HepG2 (cell line): ENCODE measurements around the gene GSK3A. TPM values are rescaled to one million over a fixed set of nuclear protein-coding genes. Genes with fewer than 3 reads are reported as not detected.

Experiments used
- ARNTL ChIP-seq: sonication (generic); formaldehyde crosslinking; IDR thresholded peaks from 2 replicates; pipeline ENCODE4 v1.4.0; 2020; ENCODE audit warnings: mild to moderate bottlenecking, missing genetic modification reagents
- CBX1 ChIP-seq: IDR thresholded peaks from one replicate; pipeline ENCODE4 v1.6.1; 2016; ENCODE audit warnings: antibody characterized with exemption, low read depth
- EP300 ChIP-seq, 3 experiments: sonication (generic) in 1 of 3; formaldehyde crosslinking in 1 of 3; IDR thresholded peaks; 2 replicates each; pipeline versions ENCODE4 v1.5.1 to v1.6.1; 2011 to 2020; ENCODE audit warnings: low read depth in 2 of 3, low read length in 2 of 3, borderline replicate concordance in 1 of 3, improper control_type of control experiment in 1 of 3, mild to moderate bottlenecking in 1 of 3, missing genetic modification reagents in 1 of 3, moderate library complexity in 1 of 3
- FOSL2 ChIP-seq: sonication (generic); formaldehyde crosslinking; IDR thresholded peaks from 2 replicates; pipeline ENCODE4 v1.4.0; 2020; ENCODE audit warnings: missing genetic modification reagents
- FOXJ3 ChIP-seq: sonication (generic); formaldehyde crosslinking; IDR thresholded peaks from 2 replicates; pipeline ENCODE4 v1.4.0; 2020; ENCODE audit warnings: missing genetic modification reagents, mild to moderate bottlenecking, borderline replicate concordance
- HNF4A ChIP-seq: sonication (generic); formaldehyde crosslinking; IDR thresholded peaks from 2 replicates; pipeline ENCODE4 v1.4.0; 2020; ENCODE audit warnings: missing genetic modification reagents
- MIER2 ChIP-seq: IDR thresholded peaks from 2 replicates; pipeline ENCODE4 v1.6.1; 2016; ENCODE audit warnings: missing biosample characterization, missing genetic modification reagents
- MTF2 ChIP-seq: sonication (generic); formaldehyde crosslinking; IDR thresholded peaks from 2 replicates; pipeline ENCODE4 v1.5.0; 2020; ENCODE audit warnings: missing genetic modification reagents, borderline replicate concordance
- NBN ChIP-seq: fragments of 450-650 bp; conservative IDR thresholded peaks from 2 replicates; pipeline ENCODE4 v1.6.1; 2017
- NFYC ChIP-seq: IDR thresholded peaks from 2 replicates; pipeline ENCODE4 v1.6.1; 2016; ENCODE audit warnings: missing genetic modification reagents, missing compliant biosample characterization
- POGZ ChIP-seq: sonication (generic); formaldehyde crosslinking; IDR thresholded peaks from 2 replicates; pipeline ENCODE4 v1.4.0; 2020; ENCODE audit warnings: mild to moderate bottlenecking, missing genetic modification reagents
- TOPORS ChIP-seq: sonication (generic); formaldehyde crosslinking; IDR thresholded peaks from 2 replicates; pipeline ENCODE4 v1.8.0; 2023; ENCODE audit warnings: mild to moderate bottlenecking, missing genetic modification reagents
- ZFX ChIP-seq: sonication (generic); formaldehyde crosslinking; IDR thresholded peaks from 2 replicates; pipeline ENCODE4 v1.4.0; 2020; ENCODE audit warnings: mild to moderate bottlenecking, low read depth, missing genetic modification reagents, moderate library complexity
- ZNF225 ChIP-seq: sonication (generic); formaldehyde crosslinking; IDR thresholded peaks from 2 replicates; pipeline ENCODE4 v1.4.0; 2020; ENCODE audit warnings: mild to moderate bottlenecking, missing genetic modification reagents
- ZNF230 ChIP-seq: sonication (generic); formaldehyde crosslinking; IDR thresholded peaks from 2 replicates; pipeline ENCODE4 v1.4.0; 2020; ENCODE audit warnings: mild to moderate bottlenecking, missing genetic modification reagents
- ZNF317 ChIP-seq: sonication (generic); formaldehyde crosslinking; IDR thresholded peaks from 2 replicates; pipeline ENCODE4 v1.5.0; 2020; ENCODE audit warnings: mild to moderate bottlenecking, missing genetic modification reagents
- ZNF761 ChIP-seq: sonication (generic); formaldehyde crosslinking; conservative IDR thresholded peaks from 2 replicates; pipeline ENCODE4 v1.4.0; 2020; ENCODE audit warnings: mild to moderate bottlenecking, missing genetic modification reagents
- ZNF782 ChIP-seq: sonication (generic); formaldehyde crosslinking; IDR thresholded peaks from 2 replicates; pipeline ENCODE4 v1.4.0; 2020; ENCODE audit warnings: missing genetic modification reagents, mild to moderate bottlenecking, borderline replicate concordance
- polyA plus RNA-seq, 8 experiments: library from polyadenylated mRNA; depleted of rRNA in 3 of 8; stranded (reverse) in 7 of 8; unstranded in 1 of 8; fragments of >200 nt; fragmentation: Illumina TruSeq in 4 of 8; extraction: Trizol in 4 of 8; gene quantifications; 2 replicates each; pipeline versions ENCODE4 v1.2.1 to v1.2.3, GENCODE V29; 2011 to 2016; ENCODE audit warnings: low read depth in 4 of 8, missing spikeins in 1 of 8, mixed read lengths in 1 of 8; ENCODE audit not compliant: insufficient read depth in 1 of 8
- total RNA-seq, 5 experiments: library from RNA; depleted of rRNA; stranded (reverse); fragments of >200 nt; fragmentation: Illumina TruSeq; extraction: Trizol; gene quantifications; 2 replicates each; pipeline ENCODE4 v1.2.3, GENCODE V29; 2016; ENCODE audit warnings: low read depth in 1 of 5
- TF ChIP-seq, protein P1 (sequence below): sonication (generic); formaldehyde crosslinking; IDR thresholded peaks from 2 replicates; pipeline ENCODE4 v1.8.1; 2022; ENCODE audit warnings: mild to moderate bottlenecking, missing genetic modification reagents
- TF ChIP-seq, protein P2 (sequence below): sonication (generic); formaldehyde crosslinking; IDR thresholded peaks from 2 replicates; pipeline ENCODE4 v1.4.0; 2020; ENCODE audit warnings: mild to moderate bottlenecking, missing genetic modification reagents
- TF ChIP-seq, protein P3 (sequence below): sonication (generic); formaldehyde crosslinking; IDR thresholded peaks from 2 replicates; pipeline ENCODE4 v1.5.0; 2020; ENCODE audit warnings: mild to moderate bottlenecking, missing genetic modification reagents, moderate library complexity

Gene GSK3A
- total and polyA plus RNA-seq, 2 of the 13 experiments (the other 11 are each of a cell fraction or from before 2014, with no cell fraction given): 16.9 to 52.5 TPM

DNA sequence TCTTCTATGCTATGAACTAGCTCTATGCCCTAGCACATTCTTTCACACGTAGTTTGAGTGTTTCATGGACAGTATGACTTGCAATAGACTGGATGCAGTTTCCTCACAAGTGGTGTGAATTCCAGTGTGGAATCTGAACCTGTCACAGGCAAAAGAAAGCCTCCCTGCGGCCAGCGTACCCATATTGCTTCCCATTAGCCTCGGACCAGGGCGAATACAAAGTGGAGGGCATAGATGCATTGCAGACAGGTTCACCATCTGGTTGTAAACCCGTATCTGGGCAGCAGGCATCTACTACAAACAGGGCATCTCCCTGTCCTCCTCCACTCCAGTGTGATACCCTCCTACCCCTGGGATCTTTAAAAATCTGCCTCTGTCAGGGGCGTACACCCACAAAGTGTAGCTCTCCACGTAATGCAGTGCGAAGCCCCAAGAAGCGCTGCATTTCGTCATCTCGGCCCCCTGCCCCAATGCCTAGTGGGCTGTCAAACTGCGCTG is 25.3 kb upstream of the GSK3A start (continued):
- TF ChIP-seq ARNTL (CRISPR knock-in tag) (no peak), ZNF317 (0 out of 2 replicates have a peak, but pooled peaks have one; percentile 14), ZFX (no peak), HNF4A (CRISPR knock-in tag) (no peak), ZNF782 (CRISPR knock-in tag) (0 out of 2 replicates have a peak, but pooled peaks have one; percentile 50), MTF2 (CRISPR knock-in tag) (no peak), MIER2 (CRISPR knock-in tag) (no peak), FOSL2 (no peak), FOXJ3 (CRISPR knock-in tag) (no peak), TOPORS (CRISPR knock-in tag) (no peak), NBN (no peak), ZNF225 (CRISPR knock-in tag) (no peak), POGZ (CRISPR knock-in tag) (no peak), CBX1 (no peak), ZNF761 (CRISPR knock-in tag) (no peak), NFYC (CRISPR knock-in tag) (no peak), EP300 (IDR thresholded peaks at IDR 0.05; ENCODE audit: low read depth in 2 of 2, low read length in 2 of 2) (no peak), EP300 (CRISPR knock-in tag; IDR thresholded peaks at IDR 0.05; ENCODE audit: borderline replicate concordance) (no peak), ZNF230 (CRISPR knock-in tag) (no peak)
- TF ChIP-seq, protein P1, sequence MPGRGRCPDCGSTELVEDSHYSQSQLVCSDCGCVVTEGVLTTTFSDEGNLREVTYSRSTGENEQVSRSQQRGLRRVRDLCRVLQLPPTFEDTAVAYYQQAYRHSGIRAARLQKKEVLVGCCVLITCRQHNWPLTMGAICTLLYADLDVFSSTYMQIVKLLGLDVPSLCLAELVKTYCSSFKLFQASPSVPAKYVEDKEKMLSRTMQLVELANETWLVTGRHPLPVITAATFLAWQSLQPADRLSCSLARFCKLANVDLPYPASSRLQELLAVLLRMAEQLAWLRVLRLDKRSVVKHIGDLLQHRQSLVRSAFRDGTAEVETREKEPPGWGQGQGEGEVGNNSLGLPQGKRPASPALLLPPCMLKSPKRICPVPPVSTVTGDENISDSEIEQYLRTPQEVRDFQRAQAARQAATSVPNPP (CRISPR knock-in tag): no peak
- TF ChIP-seq, protein P2, sequence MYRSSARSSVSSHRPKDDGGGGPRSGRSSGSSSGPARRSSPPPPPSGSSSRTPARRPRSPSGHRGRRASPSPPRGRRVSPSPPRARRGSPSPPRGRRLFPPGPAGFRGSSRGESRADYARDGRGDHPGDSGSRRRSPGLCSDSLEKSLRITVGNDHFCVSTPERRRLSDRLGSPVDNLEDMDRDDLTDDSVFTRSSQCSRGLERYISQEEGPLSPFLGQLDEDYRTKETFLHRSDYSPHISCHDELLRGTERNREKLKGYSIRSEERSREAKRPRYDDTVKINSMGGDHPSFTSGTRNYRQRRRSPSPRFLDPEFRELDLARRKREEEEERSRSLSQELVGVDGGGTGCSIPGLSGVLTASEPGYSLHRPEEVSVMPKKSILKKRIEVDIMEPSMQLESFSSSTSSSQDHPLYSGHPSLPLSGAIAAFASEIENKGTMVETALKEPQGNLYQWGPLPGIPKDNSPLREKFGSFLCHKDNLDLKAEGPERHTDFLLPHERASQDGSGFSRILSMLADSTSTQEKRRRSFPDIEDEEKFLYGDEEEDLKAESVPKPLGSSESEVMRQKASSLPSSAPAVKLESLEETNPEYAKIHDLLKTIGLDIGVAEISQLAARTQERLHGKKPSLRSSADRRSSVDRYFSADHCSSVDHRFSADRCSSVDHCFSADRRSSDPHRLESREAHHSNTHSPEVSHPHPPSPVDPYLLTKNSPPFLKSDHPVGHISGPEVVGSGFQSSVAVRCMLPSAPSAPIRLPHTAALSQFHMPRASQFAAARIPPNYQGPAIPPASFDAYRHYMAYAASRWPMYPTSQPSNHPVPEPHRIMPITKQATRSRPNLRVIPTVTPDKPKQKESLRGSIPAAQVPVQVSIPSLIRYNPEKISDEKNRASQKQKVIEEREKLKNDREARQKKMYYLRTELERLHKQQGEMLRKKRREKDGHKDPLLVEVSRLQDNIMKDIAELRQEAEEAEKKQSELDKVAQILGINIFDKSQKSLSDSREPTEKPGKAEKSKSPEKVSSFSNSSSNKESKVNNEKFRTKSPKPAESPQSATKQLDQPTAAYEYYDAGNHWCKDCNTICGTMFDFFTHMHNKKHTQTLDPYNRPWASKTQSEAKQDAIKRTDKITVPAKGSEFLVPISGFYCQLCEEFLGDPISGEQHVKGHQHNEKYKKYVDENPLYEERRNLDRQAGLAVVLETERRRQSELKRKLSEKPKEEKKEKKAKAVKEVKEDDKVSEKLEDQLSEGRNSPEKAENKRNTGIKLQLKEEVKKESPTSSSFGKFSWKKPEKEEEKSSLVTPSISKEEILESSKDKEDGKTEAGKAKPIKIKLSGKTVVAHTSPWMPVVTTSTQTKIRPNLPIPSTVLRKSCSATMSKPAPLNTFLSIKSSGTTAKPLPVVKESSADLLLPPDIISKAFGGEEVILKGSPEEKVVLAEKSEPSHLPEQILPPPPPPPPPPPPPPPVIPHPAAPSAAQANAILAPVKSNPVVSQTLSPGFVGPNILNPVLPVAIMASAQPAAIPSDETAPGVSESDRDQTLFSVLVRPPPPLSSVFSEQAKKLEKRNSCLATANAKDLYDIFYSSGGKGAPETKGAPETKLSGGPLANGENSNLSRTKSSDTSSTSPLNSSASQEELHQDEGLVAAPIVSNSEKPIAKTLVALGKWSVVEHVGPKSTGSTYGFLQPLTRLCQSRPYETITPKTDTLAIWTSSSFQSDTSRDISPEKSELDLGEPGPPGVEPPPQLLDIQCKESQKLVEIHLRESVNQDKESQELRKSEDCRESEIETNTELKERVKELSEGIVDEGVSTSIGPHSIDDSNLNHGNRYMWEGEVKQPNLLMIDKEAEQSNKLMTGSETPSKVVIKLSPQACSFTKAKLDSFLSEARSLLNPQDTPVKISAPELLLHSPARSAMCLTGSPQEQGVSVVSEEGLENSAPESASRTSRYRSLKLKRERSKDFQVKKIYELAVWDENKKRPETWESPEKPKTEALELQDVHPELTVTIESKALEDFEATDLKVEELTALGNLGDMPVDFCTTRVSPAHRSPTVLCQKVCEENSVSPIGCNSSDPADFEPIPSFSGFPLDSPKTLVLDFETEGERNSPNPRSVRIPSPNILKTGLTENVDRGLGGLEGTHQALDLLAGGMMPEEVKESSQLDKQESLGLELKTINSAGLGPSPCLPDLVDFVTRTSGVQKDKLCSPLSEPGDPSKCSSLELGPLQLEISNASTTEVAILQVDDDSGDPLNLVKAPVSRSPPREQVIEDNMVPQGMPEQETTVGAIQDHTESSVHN (CRISPR knock-in tag): peak; percentile 77; the same call in 1 of the 2 replicates
- TF ChIP-seq, protein P3, sequence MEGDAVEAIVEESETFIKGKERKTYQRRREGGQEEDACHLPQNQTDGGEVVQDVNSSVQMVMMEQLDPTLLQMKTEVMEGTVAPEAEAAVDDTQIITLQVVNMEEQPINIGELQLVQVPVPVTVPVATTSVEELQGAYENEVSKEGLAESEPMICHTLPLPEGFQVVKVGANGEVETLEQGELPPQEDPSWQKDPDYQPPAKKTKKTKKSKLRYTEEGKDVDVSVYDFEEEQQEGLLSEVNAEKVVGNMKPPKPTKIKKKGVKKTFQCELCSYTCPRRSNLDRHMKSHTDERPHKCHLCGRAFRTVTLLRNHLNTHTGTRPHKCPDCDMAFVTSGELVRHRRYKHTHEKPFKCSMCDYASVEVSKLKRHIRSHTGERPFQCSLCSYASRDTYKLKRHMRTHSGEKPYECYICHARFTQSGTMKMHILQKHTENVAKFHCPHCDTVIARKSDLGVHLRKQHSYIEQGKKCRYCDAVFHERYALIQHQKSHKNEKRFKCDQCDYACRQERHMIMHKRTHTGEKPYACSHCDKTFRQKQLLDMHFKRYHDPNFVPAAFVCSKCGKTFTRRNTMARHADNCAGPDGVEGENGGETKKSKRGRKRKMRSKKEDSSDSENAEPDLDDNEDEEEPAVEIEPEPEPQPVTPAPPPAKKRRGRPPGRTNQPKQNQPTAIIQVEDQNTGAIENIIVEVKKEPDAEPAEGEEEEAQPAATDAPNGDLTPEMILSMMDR: 0 out of 2 replicates have a peak, but pooled peaks have one; percentile 2
